ENCODE measurements around the gene HS2ST1. TPM values are rescaled to one million over a fixed set of nuclear protein-coding genes. Genes with fewer than 3 reads are reported as not detected.
A peak's percentile ranks its signal among the peaks of the same experiment; 100 is the strongest.

The HS2ST1 gene
- total and polyA plus RNA-seq, 8 donors: 22.5 to 92.2 (median 70.7) TPM

DNA sequence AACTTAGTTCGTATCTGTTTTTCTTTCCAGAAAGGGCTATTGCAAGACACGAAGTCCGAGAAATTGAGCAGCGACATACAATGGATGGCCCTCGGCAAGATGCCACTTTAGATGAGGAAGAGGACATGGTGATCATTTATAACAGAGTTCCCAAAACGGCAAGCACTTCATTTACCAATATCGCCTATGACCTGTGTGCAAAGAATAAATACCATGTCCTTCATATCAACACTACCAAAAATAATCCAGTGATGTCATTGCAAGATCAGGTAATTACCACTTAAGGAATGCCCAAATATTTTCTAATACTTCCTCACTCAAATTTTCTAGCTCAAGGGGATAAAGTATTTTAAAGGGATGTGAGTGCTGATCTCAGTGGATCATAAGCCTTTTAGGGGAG lies 158.5 kb downstream of the HS2ST1 start:
- Histone ChIP-seq H3K36me3 (no peaks in the 10 kb centered on the region), H3K9me3 (no peaks in the 10 kb centered on the region), H3K27me3 (no peaks in the 10 kb centered on the region), H3K4me1 (no peaks in the 10 kb centered on the region), H3K4me3 (no peak overlapping the region), H3K27ac (no peak overlapping the region)
- DNase-seq (no peak), ATAC-seq (no peak)
- TF ChIP-seq, protein P1, sequence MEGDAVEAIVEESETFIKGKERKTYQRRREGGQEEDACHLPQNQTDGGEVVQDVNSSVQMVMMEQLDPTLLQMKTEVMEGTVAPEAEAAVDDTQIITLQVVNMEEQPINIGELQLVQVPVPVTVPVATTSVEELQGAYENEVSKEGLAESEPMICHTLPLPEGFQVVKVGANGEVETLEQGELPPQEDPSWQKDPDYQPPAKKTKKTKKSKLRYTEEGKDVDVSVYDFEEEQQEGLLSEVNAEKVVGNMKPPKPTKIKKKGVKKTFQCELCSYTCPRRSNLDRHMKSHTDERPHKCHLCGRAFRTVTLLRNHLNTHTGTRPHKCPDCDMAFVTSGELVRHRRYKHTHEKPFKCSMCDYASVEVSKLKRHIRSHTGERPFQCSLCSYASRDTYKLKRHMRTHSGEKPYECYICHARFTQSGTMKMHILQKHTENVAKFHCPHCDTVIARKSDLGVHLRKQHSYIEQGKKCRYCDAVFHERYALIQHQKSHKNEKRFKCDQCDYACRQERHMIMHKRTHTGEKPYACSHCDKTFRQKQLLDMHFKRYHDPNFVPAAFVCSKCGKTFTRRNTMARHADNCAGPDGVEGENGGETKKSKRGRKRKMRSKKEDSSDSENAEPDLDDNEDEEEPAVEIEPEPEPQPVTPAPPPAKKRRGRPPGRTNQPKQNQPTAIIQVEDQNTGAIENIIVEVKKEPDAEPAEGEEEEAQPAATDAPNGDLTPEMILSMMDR (IDR thresholded peaks at IDR 0.05): no peak
- intact Hi-C loops (cut with DNase I): no loop called here

DNA sequence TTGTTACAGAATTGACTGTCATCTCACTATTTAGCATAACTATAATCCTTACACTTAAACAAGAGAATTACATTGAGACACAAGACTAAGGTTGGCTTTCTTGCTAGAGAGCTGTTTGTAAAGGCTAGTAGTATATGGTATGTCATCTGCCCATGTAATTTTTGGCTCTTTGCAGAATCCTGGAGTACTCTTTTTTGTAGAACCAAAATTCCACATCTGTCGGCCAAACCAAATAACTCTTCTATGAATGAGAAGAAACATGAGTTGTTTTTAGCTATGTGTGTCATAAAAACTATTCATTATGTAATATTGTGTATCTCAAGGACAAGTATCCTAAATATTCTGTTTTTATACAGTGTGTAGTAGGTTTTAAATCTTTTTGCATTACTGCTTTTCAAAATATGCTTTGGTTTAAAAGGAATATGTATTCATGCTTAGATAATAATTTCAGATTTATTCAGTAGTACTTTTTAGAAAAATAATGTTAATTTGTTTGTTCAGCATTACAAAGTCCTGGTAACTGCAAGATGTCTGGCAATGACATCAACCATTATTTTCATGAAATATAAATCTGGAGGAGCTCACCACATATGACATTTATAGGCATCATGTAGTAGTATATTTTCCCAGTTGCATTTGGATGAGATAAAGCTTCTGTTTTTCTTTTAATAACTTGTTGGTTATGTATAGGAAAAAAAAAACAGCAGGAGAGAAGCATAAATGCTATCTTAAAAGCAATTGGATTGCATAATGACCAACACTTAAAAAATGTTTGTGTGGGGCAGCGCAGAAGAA lies 159.8 kb downstream of the HS2ST1 start:
- ATAC-seq (no peak), DNase-seq (no peak)
- intact Hi-C loops (cut with DNase I): no loop called here
- H3K4me1 ChIP-seq: no peaks in the 10 kb centered on the region
- TF ChIP-seq, protein P1 (IDR thresholded peaks at IDR 0.05): no peak
- H3K27ac ChIP-seq: no peak overlapping the region
- no peaks in the 10 kb centered on the region for H3K27me3 ChIP-seq
- H3K9me3 ChIP-seq: no peaks in the 10 kb centered on the region
- H3K4me3 ChIP-seq: no peak overlapping the region
- H3K36me3 ChIP-seq: no peaks in the 10 kb centered on the region

GRCh38 chr1:87077959-87078639 lies 163.7 kb downstream of the HS2ST1 start:
- TF ChIP-seq, protein P1 (IDR thresholded peaks at IDR 0.05): no peak
- no peak overlapping the region for H3K27ac ChIP-seq
- no peaks in the 10 kb centered on the region for H3K27me3 ChIP-seq
- H3K4me1 ChIP-seq: no peaks in the 10 kb centered on the region
- H3K4me3 ChIP-seq: no peak overlapping the region
- H3K9me3 ChIP-seq: no peaks in the 10 kb centered on the region
- intact Hi-C loops (cut with DNase I): no loop called here
- ATAC-seq: no peak
- DNase-seq: no peak
- H3K36me3 ChIP-seq: no peaks in the 10 kb centered on the region

DNA sequence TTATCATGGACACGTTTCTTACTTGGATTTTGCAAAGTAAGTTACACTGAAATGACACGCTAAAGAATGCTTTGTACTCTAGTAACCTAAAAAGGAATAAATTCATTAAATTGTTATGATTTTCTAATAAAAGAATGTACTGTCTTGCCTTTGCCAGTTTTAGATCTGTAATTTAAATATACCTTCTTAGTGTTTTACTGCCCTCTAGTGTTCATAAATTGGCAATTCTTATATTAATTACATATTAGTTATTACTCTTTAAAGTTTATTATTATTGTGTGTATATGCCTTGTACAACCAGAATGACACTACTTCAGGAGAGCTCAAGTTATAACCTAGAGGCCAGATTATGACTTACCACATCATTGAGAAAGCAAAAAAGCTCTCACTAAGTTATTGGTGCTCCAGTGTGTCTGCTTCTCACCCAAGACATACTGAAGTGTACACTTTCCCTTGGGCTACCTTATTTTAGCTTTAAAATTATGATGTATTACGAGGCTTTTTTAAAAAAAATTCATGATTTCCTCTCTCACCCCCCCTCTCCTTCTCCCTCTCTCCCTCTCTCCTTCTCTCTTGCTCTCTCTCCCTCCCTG lies 169.9 kb downstream of the HS2ST1 start:
- Histone ChIP-seq H3K4me3 (no peak overlapping the region), H3K4me1 (no peaks in the 10 kb centered on the region), H3K36me3 (no peaks in the 10 kb centered on the region), H3K27ac (no peak overlapping the region), H3K9me3 (no peaks in the 10 kb centered on the region), H3K27me3 (no peaks in the 10 kb centered on the region)
- TF ChIP-seq, protein P1 (IDR thresholded peaks at IDR 0.05): peak; percentile 47 to 57
- ATAC-seq (peak; percentile 76), DNase-seq (peak in 2 of 4 donors; percentile 35 to 43)
- intact Hi-C loops (cut with DNase I): loop anchor here in 1 of 2 donors (5.0 kb wide), 1 partner anchor 252 kb away; no protein-coding TSS in a partner anchor

- DNase-seq: no peak
- H3K9me3 ChIP-seq: no peaks in the 10 kb centered on the region
- H3K4me3 ChIP-seq: no peak overlapping the region
- H3K27me3 ChIP-seq: no peaks in the 10 kb centered on the region
- intact Hi-C loops (cut with DNase I): no loop called here
- no peak for ATAC-seq
- TF ChIP-seq, protein P1 (IDR thresholded peaks at IDR 0.05): no peak
- no peaks in the 10 kb centered on the region for H3K36me3 ChIP-seq
- H3K4me1 ChIP-seq: no peaks in the 10 kb centered on the region
- H3K27ac ChIP-seq: no peak overlapping the region
These were observed 171.7 kb downstream of the HS2ST1 start for GRCh38 chr1:87086120-87086519.
